ENCODE measurements around the gene FRG1.
A peak's percentile ranks its signal among the peaks of the same experiment; 100 is the strongest.

DNA sequence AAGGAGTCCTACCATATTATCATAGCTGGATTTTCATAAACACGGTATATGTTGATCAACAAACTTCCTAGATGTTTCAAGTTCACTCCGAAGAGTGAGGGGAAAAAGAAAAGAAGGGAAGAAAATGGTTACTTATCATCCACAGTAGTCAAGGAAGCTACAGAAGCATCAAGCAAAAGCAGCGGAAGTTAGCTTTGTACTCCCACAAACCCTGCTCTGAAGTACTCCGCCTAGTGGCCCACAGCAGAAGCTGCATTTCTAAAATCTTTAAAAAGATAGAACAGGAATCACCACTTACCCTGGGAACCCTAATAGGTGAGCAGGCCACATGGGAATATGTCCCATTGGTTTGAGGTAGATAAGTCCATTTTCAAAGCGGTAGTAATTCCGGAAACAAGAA lies 28.5 kb upstream of the FRG1 start:
- TF ChIP-seq, protein P1, sequence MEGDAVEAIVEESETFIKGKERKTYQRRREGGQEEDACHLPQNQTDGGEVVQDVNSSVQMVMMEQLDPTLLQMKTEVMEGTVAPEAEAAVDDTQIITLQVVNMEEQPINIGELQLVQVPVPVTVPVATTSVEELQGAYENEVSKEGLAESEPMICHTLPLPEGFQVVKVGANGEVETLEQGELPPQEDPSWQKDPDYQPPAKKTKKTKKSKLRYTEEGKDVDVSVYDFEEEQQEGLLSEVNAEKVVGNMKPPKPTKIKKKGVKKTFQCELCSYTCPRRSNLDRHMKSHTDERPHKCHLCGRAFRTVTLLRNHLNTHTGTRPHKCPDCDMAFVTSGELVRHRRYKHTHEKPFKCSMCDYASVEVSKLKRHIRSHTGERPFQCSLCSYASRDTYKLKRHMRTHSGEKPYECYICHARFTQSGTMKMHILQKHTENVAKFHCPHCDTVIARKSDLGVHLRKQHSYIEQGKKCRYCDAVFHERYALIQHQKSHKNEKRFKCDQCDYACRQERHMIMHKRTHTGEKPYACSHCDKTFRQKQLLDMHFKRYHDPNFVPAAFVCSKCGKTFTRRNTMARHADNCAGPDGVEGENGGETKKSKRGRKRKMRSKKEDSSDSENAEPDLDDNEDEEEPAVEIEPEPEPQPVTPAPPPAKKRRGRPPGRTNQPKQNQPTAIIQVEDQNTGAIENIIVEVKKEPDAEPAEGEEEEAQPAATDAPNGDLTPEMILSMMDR (IDR thresholded peaks at IDR 0.05; ENCODE audit: extremely low read depth in 1 of 2, insufficient read depth in 1 of 2, low read depth in 1 of 2, low read length in 2 of 2) = peak; percentile 31 to 42
- TF ChIP-seq POLR2AphosphoS5 (IDR thresholded peaks at IDR 0.05; ENCODE audit: insufficient read depth, low read depth, low read length) (no peak), EZH2 (IDR thresholded peaks at IDR 0.05; ENCODE audit: borderline replicate concordance, low read depth, low read length, severe bottlenecking) (no peak)
- TF ChIP-seq, protein P2, sequence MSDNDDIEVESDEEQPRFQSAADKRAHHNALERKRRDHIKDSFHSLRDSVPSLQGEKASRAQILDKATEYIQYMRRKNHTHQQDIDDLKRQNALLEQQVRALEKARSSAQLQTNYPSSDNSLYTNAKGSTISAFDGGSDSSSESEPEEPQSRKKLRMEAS (IDR thresholded peaks at IDR 0.05; ENCODE audit: insufficient read depth, insufficient read length) = no peak

Measured in endothelial cell of umbilical vein (primary cell).